HG02588 (cell line): ENCODE measurements around the gene TMEM269.

Source experiments
- ATAC-seq: cut with Tn5 transposase; IDR thresholded peaks from one replicate; pipeline ENCODE4 v1.9.1; 2021; ENCODE audit warnings: mild to moderate bottlenecking, moderate library complexity; ENCODE audit not compliant: unreplicated experiment

Gene TMEM269

DNA sequence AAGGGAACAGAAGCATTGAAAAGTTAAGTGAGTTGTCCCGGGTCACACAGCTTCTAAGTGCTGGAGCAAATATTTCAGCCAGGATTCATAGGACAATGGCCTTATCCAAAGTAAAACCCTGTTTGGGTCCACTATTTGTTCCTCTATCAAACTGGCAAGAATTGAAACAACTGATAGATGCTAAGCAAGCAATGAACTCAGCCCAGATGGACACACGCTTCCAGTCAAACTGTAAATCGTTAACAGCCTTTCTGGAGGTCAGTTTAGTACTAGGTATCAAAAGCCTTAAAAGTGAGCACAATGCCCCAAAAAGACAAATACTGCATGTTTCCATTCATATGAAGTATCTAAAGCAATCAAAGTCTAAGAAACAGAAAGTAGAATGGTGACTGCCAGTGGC is 33.2 kb downstream of the TMEM269 start:
- ATAC-seq, result no peak

DNA sequence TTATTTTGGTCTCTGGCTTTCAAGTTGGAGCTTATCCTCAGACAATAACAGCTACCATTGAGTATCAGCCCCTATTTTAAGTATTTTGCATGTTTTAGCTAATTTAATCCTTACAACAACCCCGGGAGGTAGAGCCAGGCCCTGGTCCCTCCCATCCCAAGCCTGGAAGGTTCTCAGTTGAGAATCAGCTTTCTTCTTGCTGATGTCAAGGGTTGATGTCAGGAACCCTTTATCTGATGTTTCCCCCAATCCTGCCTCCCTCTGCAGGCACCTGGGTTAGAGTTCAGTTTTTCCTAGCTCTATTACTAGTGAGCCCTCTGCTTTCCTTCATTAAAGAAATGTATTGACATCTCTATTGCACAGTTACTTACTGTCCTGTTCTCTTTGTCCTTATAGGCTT is 36.0 kb downstream of the TMEM269 start:
- no peak for ATAC-seq

DNA sequence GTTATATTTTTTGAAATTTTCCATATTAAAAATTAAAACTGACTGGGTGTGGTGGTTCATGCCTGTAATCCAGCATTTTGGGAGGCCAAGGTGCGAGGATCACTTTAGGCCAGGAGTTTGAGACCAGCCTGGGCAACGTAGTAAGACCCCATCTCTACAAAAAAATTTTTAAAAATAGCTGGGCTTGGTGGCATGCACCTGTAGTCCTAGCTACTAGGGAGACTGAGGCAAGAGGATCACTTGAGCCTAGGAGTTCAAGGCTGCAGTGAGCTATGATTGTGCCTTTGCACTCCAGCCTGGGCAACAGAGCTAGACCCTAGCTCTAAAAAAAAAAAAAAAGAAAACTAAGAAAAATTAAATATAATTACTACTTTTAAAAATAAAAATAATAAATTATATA is 36.9 kb downstream of the TMEM269 start:
- no peak for ATAC-seq

DNA sequence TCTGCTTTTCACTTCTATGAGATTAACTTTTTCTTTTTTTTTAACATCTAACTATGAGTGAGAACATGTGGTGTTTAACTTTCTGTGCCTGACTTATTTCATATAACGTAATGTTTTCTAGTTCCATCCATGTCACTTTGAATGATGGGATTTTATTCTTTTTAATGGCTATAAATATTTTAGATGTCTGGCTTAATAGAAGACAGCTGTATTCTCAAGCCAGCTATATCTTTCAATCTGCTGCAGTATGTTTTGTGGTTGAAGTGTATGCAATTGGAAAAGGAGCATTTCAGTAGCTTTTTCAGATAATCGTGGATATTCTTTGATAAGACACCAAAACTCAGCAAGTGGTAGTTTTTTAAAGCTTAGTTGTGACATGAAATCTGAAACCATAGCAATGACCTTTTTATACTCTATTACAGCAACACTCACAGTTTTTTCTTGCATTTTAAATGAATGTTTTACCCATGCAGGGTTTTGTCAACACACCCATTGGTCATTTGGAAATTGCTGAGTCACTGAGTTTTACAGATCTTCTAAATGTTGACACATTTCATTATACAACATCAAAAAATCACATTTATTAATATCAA is 38.1 kb downstream of the TMEM269 start:
- no peak for ATAC-seq

DNA sequence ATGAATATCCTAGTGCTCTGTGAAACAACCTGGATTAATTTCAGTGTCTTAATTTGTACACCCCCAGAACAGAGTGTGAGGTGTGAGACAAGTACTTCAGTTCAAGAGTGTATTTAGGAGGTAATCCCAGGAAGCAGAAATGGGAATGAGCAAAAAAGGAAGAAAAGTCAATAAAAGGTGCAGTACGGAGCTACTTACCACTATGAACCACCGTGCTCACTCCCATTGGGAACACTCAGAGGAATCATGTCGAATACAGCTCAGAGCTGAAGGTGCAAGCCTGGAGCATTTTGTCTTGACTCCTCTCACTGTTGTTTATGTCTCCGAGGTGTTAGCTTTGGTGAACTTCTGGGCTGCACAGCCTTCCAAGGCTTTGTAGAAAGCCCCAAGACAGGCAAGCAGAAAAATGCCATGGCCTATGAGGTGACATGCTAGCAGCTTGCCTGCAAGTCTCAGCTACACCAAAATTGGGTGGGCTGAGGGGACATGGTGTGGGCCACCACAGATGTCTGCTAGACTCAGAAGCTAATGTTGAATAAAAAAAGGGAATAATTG is 39.8 kb downstream of the TMEM269 start:
- ATAC-seq, result no peak

DNA sequence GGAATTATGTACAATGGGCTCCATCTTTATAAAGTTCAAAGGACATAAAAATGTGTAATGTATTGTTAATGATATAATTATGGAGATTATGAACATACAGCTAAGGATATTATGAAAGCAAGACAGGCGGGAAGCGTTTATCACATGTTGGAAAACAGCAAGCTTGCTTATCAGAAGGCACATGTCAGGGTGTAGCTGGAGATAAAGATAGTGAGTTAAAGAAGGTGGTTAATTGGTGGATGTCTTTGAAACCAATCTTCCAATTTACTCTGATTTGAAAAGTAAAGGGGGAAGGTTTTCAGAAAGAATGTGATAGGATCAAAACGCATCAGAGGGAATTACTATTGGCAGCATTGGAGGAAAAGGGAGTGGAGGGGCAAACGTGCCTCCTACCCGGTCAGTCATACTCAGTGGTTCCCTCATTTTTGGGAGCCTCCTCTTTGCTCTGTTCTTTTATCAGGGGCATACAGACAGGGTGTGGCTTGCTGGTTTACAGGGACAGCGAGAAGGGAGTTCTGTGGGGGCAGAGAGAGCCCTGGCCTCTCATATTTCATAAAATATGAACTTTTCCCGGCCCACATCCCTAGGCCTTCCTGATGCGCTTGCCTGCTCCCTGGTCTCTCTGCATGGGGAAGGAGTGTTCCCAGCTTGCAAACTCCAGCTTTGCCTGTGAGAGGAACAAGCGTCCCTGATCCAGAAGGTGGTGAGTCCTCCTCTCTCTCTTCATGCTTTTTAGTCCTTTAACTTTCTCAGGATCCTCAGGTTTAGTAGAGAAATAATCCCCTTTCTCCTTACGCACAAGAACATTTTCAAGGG is 40.5 kb downstream of the TMEM269 start:
- no peak for ATAC-seq

DNA sequence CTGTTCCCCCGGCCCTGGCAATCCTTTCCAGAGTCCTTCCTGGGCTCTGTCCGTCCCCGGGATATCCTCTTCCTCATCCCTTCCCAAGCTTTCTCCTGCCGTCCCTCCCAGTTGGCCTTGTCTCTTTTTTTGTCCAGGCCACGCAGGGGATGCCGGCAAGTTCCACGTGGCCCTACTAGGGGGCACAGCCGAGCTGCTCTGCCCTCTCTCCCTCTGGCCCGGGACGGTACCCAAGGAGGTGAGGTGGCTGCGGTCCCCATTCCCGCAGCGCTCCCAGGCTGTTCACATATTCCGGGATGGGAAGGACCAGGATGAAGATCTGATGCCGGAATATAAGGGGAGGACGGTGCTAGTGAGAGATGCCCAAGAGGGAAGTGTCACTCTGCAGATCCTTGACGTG is 45.8 kb downstream of the TMEM269 start:
- ATAC-seq, result no peak

DNA sequence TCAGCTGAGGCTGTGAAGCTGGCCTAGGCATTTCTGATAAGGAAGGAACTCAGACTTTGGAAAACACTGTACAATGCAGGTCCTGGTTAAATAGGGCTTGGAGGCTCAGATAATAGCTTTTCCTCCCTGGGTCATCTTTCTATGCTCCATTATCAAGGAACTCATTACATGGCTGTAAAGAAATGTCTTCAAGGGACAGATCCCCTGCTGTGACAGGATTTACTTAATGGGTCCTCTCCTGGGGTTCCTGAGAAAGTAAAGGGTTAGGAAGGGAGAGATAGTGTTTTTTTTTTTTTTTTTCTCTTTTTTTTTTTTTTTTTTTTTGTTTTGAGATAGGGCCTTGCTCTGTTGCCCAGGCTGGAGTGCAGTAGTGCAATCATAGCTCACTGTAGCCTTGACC is 46.5 kb downstream of the TMEM269 start:
- ATAC-seq, result no peak

DNA sequence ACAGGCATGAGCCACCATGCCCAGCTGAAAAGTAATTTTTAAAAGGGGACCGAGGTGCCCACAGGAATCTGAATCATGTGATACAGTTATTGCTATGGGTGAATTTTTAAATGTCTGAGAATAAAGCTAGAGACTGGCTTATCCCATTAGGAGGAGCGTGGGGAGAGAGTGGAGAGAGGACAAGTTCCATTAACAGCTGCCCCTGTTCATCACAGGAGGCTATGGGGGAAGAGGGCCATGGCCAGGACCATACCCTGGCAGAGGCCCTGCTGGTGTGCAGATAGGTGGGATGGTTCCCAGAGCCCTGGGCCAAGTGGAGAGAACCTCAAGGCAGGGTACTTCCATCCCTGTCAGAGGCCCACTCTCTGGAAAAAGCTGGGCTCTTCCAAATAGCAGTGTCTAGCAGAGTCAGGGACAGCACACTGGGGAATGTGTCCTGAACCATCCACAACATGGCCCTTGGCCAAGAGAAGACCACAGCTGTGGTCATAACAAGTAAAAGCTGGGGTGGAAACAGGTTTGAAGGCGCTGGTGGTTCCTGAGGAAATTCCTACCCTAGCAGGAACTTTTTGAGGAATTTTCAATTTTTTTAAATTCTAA is 48.0 kb downstream of the TMEM269 start:
- ATAC-seq, result no peak

DNA sequence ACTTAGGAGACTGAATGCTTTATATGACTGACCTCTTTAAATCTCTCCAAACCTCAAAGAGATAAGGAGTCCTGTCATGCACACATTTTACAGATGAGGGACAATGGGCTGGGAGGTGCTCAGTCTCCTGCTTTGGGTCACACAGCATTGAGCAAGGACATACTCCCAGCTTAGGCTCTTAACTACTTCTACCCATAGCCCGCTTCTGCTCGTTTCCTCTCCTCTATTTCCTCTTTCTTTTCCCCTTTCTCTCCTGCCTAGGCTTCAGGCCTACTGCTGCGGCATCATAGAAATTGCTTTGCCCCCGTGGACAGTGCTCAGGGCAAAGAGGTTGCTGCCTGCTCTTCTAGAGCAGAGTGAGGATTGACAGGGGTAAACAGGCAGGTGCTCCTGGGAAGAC is 49.2 kb downstream of the TMEM269 start:
- no peak for ATAC-seq

DNA sequence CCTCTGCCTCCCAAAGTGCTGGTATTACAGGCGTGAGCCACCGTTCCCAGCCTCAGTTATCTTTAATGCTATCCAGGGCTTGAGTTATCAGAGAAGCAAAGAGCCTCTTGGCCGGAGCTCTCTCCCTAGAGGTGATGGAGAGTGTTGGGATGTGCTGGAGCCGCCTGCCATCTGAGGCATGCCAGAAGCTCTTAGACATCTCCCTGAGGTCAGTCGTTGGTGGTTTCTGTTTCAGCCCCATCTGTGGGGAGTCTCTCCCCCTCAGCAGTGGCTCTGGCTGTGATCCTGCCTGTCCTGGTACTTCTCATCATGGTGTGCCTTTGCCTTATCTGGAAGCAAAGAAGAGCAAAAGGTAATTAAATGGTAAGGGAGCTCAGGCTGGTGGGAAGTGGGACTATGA is 50.0 kb downstream of the TMEM269 start:
- ATAC-seq, result no peak

DNA sequence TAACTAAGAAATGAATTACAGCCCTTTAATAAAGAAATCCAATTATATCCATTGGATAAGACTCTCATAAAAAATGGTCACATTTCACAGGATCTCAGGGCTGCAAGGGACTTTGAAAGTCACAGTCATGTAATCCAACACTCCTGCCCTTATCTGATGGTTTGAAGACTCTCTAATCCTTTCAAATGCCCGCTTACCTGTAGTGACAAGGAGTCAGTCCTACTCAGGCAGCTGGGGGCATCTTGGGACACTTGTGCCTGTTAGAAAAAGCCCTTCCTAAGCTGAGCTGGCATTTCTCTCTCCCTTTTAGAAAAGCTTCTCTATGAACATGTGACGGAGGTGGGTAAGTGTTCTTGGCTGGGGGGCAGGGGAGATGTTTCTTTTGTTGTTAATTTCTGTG is 50.6 kb downstream of the TMEM269 start:
- ATAC-seq, result no peak

DNA sequence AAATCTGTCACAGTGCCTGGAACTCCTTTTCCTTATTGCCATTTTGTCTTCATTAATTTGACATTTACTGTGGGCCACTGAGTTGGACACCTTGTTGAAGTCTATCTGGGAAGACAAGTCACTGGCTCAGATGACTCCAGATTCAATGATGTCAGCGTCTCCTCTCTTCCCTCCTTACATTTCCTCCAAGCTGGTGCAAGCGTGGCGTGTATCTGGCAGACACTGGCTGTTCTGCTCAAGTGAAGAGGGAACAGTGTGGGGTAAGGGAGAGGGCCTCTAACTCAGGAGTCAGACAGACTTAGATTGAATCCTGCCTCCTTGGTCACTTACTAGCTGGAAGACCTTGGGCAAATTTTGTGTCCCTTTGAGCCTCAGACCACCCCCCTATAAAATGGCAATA is 52.9 kb downstream of the TMEM269 start:
- ATAC-seq, result no peak

DNA sequence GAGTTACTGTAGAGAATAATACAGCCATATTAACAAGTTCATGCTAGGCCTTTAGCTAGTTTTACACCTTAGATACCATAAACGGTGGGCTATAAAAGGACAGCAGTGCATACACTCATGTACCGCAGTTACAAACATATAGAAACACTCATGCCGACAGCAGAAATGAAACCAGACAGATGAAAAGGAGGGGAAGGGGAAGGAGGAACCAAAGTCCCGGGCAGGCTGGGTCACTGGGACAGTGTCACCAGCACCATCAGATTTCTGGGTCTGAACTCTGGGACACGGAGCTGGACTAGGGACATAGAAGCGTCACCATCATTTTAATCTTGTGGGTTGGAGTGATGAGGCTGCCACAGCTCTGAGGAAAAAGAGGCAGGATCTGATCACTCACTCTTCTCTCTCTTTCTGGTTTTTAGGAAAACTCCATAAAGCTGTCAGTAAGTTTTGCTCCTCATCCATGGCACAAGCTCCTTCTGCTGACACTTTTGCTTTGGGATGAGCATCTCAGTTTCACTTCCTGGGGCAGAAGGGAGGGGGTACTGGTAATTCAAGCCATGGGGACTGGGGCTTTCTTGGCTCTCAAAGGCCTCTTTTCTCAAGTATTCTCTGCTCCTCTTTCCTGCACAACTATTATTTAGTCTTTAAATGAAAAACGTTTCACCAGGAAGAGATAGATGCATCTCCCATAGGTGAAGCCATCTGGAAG is 53.8 kb downstream of the TMEM269 start:
- ATAC-seq, result no peak

DNA sequence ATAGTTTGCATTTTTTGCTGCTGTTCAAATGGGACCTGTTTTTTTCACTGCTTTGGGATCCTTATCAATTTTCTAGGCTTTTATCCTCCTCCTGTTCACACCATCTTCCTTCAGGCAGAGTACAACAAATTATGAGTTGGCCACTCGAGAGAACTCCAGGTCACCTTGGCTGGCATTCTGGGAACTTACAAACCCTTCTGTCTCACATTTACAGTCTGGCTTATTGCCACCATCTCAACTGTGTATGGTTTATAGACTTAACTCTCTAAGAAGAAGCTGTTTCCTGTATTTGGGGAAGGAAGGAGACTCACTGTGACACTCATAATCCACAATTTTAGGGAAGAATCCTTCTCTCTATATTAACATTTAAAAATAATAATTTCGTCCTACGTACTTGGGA is 56.2 kb downstream of the TMEM269 start:
- no peak for ATAC-seq

DNA sequence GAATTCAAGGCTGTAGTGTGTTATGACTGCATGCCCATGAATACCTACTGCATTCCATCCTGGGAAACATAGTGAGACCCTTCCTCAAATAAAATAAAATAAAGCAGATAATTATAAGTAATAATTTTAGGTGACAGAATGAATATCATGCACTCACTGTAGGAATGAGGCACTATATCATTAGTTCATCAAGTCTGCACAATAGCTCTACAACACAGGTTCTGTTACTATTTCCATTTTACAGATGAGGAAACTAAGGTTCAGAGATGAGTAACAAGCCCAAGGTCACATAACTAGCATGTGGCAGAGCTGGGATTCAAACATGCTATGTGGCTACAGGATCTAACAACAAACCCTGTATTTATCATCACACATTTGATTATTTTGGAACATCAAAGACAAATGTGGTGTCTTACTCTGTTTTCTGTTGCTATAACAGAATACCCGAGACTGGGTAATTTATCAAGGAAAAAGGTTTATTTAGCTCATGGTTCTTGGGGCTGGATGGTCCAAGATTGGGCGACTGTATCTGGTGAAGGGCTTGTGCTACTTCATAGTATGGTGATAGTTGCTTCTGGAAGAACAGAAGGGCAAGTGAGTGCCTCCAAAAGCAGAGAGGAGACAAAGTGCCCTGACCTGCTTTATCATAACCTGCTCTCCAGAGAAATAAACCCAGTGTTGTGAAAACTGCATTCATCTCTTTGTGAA is 56.8 kb downstream of the TMEM269 start:
- no peak for ATAC-seq

DNA sequence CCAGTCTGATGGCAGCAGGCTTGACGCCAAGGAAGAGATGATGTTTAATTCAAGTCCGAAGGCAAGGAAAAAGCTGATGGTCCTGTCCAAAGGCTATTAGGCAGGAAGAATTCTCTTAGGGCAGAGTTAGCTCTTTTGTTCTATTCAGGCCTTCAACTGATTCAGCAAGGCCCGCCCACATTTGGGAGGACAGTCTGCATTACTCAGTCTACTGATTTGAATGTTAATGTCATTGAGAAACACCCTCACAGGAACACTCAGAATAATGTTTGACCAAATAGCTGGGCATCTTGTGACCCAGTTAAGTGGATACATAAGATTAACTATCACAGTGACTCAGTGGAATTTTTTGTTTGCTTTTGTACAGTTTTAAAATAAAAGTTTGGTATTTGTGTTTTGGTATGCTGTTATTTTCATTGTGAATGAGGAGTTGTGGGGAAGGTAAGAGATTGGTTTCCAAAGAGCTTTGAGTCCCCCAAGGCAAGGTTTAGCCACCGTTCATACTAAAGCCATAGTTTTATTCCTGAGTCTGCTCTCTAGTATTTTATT is 59.9 kb downstream of the TMEM269 start:
- ATAC-seq, result no peak

DNA sequence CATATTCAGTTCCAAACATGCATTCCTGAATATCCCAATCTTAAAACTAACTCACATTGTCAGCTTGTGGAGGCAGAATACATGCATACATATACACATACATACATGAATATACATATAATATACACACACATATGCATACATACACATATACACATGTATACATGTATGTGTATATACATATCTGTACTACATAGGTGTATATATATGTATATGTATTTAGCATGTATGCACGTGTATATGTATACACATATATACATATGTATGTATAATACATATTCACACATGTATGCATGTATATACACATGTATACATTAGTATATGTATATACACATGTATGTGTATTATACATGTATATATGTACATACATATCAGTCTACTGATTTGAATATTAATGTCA is 60.4 kb downstream of the TMEM269 start:
- ATAC-seq, result no peak

DNA sequence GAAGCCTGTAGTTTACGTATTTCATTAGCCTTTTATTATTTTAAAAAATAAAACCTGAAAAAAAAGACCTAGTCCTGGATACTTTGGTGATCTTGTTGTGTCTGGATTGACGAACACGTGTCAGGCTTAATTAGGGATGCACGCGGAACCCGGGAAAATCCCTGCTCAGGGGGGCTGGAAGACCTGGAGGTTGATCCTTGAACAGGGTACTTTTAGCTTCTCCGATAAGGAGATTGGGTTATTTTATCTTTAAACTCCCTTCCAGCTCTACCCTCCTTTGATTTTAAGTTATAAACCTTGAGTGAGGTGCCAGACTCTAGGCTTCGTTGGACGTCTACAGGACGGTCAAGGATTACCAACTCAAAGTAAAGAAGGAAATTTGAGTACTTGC is 61.1 kb downstream of the TMEM269 start:
- peak; percentile 6 for ATAC-seq

DNA sequence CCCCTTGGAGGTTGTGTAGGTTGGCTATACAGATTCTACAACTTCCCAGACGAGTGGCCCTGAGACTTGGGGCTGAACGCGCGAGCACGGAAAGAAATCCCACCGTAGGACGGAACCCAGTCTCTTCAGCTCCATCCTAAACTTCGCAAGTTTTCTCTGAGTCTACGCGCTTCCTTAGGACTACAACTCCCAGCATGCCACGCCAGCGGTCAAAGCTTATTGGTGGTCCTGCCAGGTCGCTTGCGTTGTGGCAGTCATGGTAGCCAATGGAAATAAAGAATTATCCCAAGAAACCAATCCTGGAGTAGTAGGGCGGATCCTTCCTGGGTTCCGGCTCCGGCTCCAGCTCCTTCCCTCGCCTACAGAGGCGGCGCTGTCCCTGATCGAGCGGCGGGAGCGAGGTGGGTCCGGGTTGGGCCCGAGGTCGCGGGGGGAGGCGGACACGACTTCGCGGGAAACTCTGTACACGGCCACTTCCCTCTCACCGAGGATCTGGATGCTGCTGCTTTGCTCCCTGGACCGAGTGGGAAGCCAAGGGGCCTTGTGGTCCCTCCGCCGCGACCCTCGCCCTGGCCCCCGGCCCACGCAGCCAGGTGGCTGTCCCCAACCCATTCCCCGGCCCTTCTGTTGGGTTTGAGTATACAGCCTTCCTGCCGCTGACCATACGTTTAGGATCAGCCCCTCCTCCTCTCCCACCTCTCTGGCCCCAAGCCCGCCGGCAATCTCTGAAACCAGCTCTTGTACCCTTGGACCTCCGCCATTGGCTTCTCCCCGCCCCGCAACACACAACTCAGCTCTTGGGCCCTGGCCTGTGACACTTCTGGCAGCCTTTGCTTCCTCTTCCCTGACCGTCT is 61.7 kb downstream of the TMEM269 start, which contains the start of gene ZNF691:
Gene ZNF691 (plus strand): TSS at position 357 of the 854 bp plus-strand sequence. CDS start 3,046 bp downstream, outside the sequence.
- peak; percentile 89 for ATAC-seq
